NT2/D1 (cell line): ENCODE measurements around the gene TAF1L.

Experiments
- YY1 ChIP-seq: IDR thresholded peaks from 2 replicates; pipeline ENCODE4 v1.6.1; 2011; ENCODE audit not compliant: insufficient read length, insufficient read depth
- ZNF274 ChIP-seq: IDR thresholded peaks from 2 replicates; pipeline ENCODE4 v1.6.1; 2011; ENCODE audit warnings: mild to moderate bottlenecking, low read depth, low read length

DNA sequence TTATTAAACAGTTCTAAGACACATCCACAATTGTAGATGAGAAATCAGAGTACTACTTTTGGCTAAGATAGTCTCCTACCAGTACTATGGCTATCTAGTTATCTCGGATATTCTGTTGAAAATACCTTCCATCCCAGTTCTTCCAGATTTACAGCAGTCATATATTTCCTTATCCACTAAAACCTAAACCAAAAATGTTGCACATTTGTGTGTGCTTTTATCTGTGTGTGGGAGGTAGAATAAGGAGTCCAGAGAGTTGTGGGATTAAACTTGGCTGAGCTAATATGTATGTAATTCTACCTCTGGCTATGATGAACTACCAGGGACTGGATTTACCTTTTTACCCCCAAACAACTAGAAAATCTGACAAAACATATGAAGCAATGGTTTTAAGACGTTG, 45.0 kb downstream of the TAF1L start:
- no peak for TF ChIP-seq ZNF274
- TF ChIP-seq YY1, result no peak
